Vagina (tissue), 2 donors: ENCODE data around the gene TOMM40. TPM values are rescaled to one million over a fixed set of nuclear protein-coding genes. Genes with fewer than 3 reads are reported as not detected.

Experiments used
- DNase-seq, 2 donors: peaks; one replicate each; pipeline ENCODE4 v3.0.0-alpha.2; 2017; ENCODE audit errors: extremely low spot score in 2 of 2
- H3K27ac ChIP-seq: fragments of 200-600 bp; sonication (generic); one replicate; pipeline ENCODE4 v1.5.1; 2019
- H3K27me3 ChIP-seq: fragments of 200-600 bp; sonication (generic); one replicate; pipeline ENCODE4 v1.5.1; 2019
- H3K36me3 ChIP-seq, 2 donors: fragments of 200-600 bp; sonication (generic); one replicate each; pipeline ENCODE4 v1.5.1; 2017 to 2019
- H3K4me1 ChIP-seq: fragments of 200-600 bp; sonication (generic); one replicate; pipeline ENCODE4 v1.5.1; 2019
- H3K4me3 ChIP-seq, 2 donors: fragments of 200-600 bp; sonication (generic); 1 replicate in 1 of 2; 2 replicates in 1 of 2; pipeline ENCODE4 v1.5.1; 2016 to 2019
- H3K9me3 ChIP-seq: fragments of 200-600 bp; sonication (generic); one replicate; pipeline ENCODE4 v1.5.1; 2019
- POLR2A ChIP-seq, 2 donors: fragments of 450-650 bp; IDR thresholded peaks; one replicate each; pipeline ENCODE4 v1.6.1; 2017; ENCODE audit warnings: antibody characterized with exemption in 2 of 2, mild to moderate bottlenecking in 2 of 2, moderate library complexity in 2 of 2
- POLR2AphosphoS5 ChIP-seq, 2 donors: sonication (generic); formaldehyde crosslinking; IDR thresholded peaks; one replicate each; pipeline ENCODE4 v1.9.0; 2017; ENCODE audit warnings: antibody characterized with exemption in 2 of 2, mild to moderate bottlenecking in 2 of 2, low read depth in 1 of 2; ENCODE audit not compliant: insufficient read depth in 1 of 2
- intact Hi-C: fragments of 100-400 bp; cut with DNase I; formaldehyde crosslinking; loops from one replicate; pipeline ENCODE4 v1.15.1; 2023
- total RNA-seq: library from RNA; depleted of rRNA; stranded (reverse); fragments of >200 nt; gene quantifications from one replicate; pipeline ENCODE4 v1.2.3, GENCODE V29; 2016
- TF ChIP-seq, protein P1 (sequence below), 3 experiments: fragments of 450-650 bp in 2 of 3; fragments of 200-600 bp in 1 of 3; sonication (generic) in 1 of 3; IDR thresholded peaks; one replicate each; pipeline ENCODE4 v1.5.1; 2017 to 2019; ENCODE audit warnings: antibody characterized with exemption in 3 of 3, mild to moderate bottlenecking in 2 of 3, moderate library complexity in 2 of 3

TOMM40 gene
- total RNA-seq, 1 donor from 2014 or later, result 31.4 TPM

DNA sequence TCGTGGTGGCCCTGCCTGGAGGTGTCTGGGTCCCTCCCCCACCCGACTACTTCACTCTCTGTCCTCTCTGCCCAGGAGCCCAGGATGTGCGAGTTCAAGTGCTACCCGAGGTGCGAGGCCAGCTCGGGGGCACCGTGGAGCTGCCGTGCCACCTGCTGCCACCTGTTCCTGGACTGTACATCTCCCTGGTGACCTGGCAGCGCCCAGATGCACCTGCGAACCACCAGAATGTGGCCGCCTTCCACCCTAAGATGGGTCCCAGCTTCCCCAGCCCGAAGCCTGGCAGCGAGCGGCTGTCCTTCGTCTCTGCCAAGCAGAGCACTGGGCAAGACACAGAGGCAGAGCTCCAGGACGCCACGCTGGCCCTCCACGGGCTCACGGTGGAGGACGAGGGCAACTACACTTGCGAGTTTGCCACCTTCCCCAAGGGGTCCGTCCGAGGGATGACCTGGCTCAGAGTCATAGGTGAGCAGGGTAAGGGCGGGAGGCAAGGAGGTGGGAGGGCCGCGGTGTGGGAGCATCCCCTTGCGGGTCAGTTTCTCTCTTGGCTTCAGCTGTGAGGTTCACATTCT, 25.8 kb upstream of the TOMM40 start:
- intact Hi-C loops, result no loop called here
- no peak for TF ChIP-seq POLR2A (IDR thresholded peaks at IDR 0.05)
- TF ChIP-seq, protein P1, sequence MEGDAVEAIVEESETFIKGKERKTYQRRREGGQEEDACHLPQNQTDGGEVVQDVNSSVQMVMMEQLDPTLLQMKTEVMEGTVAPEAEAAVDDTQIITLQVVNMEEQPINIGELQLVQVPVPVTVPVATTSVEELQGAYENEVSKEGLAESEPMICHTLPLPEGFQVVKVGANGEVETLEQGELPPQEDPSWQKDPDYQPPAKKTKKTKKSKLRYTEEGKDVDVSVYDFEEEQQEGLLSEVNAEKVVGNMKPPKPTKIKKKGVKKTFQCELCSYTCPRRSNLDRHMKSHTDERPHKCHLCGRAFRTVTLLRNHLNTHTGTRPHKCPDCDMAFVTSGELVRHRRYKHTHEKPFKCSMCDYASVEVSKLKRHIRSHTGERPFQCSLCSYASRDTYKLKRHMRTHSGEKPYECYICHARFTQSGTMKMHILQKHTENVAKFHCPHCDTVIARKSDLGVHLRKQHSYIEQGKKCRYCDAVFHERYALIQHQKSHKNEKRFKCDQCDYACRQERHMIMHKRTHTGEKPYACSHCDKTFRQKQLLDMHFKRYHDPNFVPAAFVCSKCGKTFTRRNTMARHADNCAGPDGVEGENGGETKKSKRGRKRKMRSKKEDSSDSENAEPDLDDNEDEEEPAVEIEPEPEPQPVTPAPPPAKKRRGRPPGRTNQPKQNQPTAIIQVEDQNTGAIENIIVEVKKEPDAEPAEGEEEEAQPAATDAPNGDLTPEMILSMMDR (IDR thresholded peaks at IDR 0.05), result no peak
- no peak for TF ChIP-seq POLR2AphosphoS5 (IDR thresholded peaks at IDR 0.05; ENCODE audit: insufficient read depth in 1 of 2, low read depth in 1 of 2)
- no peak for DNase-seq
- Histone ChIP-seq H3K4me1 (peaks cover 6% of the 10 kb centered on the region), H3K27ac (no peak overlapping the region), H3K4me3 (no peak overlapping the region), H3K9me3 (no peaks in the 10 kb centered on the region), H3K36me3 (peaks cover 0 to 9% of the 10 kb centered on the region in 2 donors), H3K27me3 (no peaks in the 10 kb centered on the region)

DNA sequence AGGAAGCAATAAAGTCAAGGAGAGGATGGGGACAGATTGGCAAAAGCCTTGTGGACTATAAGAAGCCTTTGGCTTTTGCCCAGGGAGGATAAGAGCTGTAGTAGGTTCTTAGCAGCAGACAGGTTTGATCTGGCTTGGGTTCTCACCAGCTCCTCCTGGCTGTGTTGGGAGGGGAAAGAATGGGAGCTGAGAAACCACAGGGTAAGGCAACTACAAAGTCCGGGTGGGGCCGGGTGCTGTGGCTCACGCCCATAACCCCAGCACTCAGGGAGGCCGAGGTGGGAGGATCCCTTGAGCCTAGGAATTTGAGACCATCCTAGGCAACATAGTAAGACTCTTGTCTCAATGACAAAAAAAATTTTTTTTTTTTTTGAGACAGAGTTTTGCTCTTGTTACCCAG, 24.4 kb upstream of the TOMM40 start:
- H3K4me3 ChIP-seq, result no peak overlapping the region
- no peak overlapping the region for H3K27ac ChIP-seq
- no peaks in the 10 kb centered on the region for H3K9me3 ChIP-seq
- no peak for DNase-seq
- TF ChIP-seq, protein P1 (IDR thresholded peaks at IDR 0.05), result no peak
- TF ChIP-seq POLR2A (IDR thresholded peaks at IDR 0.05) (no peak), POLR2AphosphoS5 (IDR thresholded peaks at IDR 0.05; ENCODE audit: insufficient read depth in 1 of 2, low read depth in 1 of 2) (no peak)
- no peaks in the 10 kb centered on the region for H3K27me3 ChIP-seq
- H3K4me1 ChIP-seq, result peaks cover 8% of the 10 kb centered on the region
- peaks cover 0 to 13% of the 10 kb centered on the region in 2 donors for H3K36me3 ChIP-seq
- intact Hi-C loops, result no loop called here

DNA sequence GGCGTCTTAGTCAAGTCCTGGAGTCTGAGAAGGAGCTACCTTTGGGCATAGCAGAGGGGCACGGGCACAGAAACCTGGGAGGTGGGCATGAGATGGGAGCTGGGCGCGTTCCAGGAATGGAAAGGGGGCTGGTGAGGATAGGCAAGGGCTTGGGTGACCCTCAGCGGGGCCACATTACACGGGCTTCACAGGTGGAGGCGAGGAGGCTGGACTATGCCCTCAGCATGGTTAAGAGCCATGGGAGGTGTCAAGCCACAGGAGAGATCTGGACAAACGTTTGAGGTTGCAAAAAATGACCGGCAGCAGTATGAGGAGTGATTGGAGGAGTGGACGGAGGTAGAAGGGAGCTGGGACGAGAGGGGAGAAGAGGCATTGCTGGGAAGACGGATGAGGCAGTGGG, 23.5 kb upstream of the TOMM40 start:
- Histone ChIP-seq H3K27ac (no peak overlapping the region), H3K36me3 (peaks cover 0 to 21% of the 10 kb centered on the region in 2 donors), H3K27me3 (no peaks in the 10 kb centered on the region), H3K4me1 (peaks cover 8% of the 10 kb centered on the region), H3K9me3 (no peaks in the 10 kb centered on the region), H3K4me3 (no peak overlapping the region)
- TF ChIP-seq POLR2AphosphoS5 (IDR thresholded peaks at IDR 0.05; ENCODE audit: insufficient read depth in 1 of 2, low read depth in 1 of 2) (no peak), POLR2A (IDR thresholded peaks at IDR 0.05) (no peak)
- TF ChIP-seq, protein P1 (IDR thresholded peaks at IDR 0.05), result no peak
- DNase-seq, result no peak
- intact Hi-C loops, result no loop called here

DNA sequence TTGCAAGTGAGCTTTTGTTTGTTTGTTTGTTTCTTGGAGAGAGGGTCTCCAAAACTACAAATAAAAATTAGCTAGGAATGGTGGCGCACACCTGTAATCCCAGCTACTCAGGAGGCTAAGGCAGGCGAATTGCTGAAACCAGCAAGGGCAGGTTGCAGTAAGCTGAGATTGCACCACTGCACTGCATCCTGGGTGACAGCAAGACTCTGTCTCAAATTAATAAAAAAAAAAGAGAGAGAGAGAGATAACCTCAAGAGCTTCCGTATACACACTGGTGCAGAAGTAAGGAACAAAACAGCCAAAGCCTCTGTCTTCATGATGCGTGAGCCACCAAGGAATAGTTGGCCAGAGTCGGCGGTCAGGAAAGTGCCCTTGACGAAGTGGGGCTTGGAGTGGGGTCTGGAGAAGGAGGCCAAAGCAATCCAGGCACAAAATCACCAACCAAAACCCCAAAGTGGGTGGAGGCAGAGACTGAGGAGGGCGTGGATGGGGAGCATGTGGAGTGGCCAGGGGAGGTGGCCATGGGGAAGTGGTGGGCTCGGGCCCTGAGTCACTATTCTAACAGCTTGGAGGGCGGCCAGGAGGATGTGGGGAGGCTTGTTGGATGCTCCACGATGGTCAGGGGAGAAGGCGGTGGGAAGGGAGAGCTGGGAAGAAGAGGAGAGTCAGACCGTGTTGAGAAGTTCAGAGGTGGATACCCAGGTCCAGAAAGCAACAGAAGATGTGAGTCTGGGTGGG, 21.2 kb upstream of the TOMM40 start:
- no peak overlapping the region for H3K27ac ChIP-seq
- peaks cover 8% of the 10 kb centered on the region for H3K4me1 ChIP-seq
- peaks cover 0 to 43% of the 10 kb centered on the region in 2 donors for H3K36me3 ChIP-seq
- intact Hi-C loops, result loop anchor here (2.0 kb wide), 1 partner anchor 69 kb away; no protein-coding TSS in a partner anchor
- TF ChIP-seq, protein P1 (IDR thresholded peaks at IDR 0.05), result no peak
- no peak for TF ChIP-seq POLR2A (IDR thresholded peaks at IDR 0.05)
- TF ChIP-seq POLR2AphosphoS5 (IDR thresholded peaks at IDR 0.05; ENCODE audit: insufficient read depth in 1 of 2, low read depth in 1 of 2), result no peak
- DNase-seq, result no peak
- H3K9me3 ChIP-seq, result no peaks in the 10 kb centered on the region
- no peaks in the 10 kb centered on the region for H3K27me3 ChIP-seq
- H3K4me3 ChIP-seq, result no peak overlapping the region

DNA sequence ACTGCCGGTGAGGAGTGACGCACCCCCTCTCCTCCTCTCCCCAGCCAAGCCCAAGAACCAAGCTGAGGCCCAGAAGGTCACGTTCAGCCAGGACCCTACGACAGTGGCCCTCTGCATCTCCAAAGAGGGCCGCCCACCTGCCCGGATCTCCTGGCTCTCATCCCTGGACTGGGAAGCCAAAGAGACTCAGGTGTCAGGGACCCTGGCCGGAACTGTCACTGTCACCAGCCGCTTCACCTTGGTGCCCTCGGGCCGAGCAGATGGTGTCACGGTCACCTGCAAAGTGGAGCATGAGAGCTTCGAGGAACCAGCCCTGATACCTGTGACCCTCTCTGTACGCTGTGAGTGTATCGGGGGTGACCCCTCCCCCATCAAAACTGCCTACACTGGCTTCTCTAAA, 19.2 kb upstream of the TOMM40 start:
- TF ChIP-seq POLR2A (IDR thresholded peaks at IDR 0.05), result no peak
- TF ChIP-seq POLR2AphosphoS5 (IDR thresholded peaks at IDR 0.05; ENCODE audit: insufficient read depth in 1 of 2, low read depth in 1 of 2), result no peak
- TF ChIP-seq, protein P1 (IDR thresholded peaks at IDR 0.05), result no peak
- no peak overlapping the region for H3K27ac ChIP-seq
- peaks cover 14% of the 10 kb centered on the region for H3K4me1 ChIP-seq
- intact Hi-C loops, result no loop called here
- no peaks in the 10 kb centered on the region for H3K9me3 ChIP-seq
- peaks cover 0 to 43% of the 10 kb centered on the region in 2 donors for H3K36me3 ChIP-seq
- no peak for DNase-seq
- H3K4me3 ChIP-seq, result no peak overlapping the region
- H3K27me3 ChIP-seq, result no peaks in the 10 kb centered on the region
